Putamen (tissue), 1 donor: Measurements from ENCODE around the gene PTCH2.
"Not testable (repeated sequence)": the region's sequence is repeated elsewhere in the genome, so short reads cannot be mapped to it uniquely, and the experiment has no call there.

Experiments
- DNase-seq: peaks from one replicate; pipeline ENCODE4 v3.0.0-alpha.2; 2016; ENCODE audit warnings: low spot score

Gene PTCH2

GRCh38 chr1:44801491-44802305 lies 41.4 kb downstream of the PTCH2 start:
- DNase-seq = peak; percentile 61

DNA sequence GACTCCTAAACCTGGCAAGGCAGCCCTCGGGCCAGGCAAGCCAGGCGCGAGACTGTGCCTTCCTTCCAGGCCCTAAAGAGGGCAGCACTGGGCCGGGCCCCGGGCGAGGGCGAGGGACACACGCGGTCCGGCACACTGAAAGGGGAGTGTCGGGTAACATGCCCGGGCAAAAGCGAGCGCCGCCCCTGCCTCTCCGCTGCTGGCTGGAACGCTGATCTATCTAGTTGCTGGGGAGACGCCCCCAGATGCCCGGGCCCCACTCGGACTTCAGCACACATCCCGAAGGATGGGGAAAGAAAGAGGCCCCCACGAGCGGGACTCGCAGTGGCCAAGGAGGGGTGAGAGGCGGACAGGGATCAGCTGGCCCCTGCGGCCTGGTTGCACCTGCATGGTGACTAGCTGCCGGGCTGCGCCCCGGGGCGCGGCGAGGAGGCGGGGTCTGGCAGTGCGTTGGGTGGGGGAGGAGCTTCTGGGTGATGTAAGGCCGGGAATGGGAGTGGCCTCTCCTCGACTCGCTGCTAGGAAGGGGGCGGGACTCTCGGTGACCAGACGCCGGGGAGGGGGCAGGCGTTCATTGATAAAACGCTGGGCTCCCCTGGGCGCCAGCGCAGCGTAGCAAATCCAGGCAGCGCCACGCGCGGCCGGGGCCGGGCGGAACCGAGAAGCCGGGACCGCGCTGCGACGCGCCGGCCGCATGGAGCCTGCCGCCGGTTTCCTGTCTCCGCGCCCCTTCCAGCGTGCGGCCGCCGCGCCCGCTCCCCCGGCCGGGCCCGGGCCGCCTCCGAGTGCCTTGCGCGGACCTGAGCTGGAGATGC lies 43.1 kb downstream of the PTCH2 start, which contains the start of gene PLK3:
PLK3 (plus strand) TSS at position 608 of the 815 bp plus-strand sequence; CDS start at position 695, 87 bp downstream.
- peak; percentile 98 for DNase-seq

DNA sequence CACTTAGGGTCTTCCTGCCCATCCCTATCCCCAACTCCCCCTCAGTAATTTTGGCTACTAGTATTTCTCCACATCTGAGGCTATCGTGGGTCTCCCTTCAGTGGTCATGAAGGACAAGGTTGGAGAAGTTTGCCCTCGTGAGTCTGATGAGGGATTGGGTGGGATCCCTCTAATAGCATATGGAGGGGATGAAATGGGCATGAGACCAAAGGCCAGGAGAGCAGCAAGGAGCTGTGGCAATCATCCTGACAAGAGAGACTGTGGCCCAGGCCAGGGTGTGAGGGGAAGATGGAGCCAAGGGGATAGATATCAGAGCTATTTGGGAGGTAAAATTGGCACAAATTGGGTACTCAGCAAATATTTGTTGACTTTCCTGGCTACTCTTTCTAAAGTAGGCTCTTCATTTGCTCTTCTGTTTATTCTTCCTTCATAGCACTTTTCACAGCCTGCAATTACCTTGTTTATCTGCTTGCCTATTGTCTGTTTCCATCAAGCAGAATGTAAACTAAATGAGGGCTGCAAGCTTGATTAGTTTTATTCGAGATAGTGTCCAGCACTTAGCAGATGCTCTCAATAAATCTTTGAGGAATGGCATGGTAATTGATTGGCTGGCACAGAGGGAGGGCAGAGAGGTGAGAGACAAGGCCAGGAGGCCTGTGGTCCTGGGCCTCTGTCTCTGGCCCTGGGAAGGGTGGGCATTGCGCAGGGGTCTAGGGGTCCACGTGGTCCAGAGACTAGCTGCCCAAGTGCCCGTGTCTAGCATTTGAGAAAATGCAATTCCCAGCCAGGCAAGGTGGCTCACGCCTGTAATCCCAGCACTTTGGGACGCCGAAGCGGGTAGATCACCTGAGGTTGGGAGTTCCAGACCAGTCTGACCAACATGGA lies 44.3 kb downstream of the PTCH2 start:
- DNase-seq = no peak

DNA sequence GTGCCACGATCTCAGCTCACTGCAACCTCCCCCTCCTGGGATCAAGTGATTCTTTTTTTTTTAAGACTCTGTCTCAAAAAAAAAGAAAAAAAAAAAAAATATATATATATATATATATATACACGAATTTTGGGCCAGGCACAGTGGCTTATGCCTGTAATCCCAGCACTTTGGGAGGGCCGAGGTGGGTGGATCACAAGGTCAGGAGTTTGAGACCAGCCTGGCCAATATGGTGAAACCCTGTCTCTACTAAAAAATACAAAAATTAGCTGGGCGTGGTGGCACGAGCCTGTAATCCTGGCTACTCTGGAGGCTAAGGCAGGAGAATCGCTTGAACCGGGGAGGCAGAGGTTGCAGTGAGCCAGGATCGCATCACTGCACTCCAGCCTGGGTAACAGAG lies 45.2 kb downstream of the PTCH2 start:
- DNase-seq = not testable (repeated sequence)

GRCh38 chr1:44792736-44793502 lies 50.1 kb downstream of the PTCH2 start:
- DNase-seq = no peak

DNA sequence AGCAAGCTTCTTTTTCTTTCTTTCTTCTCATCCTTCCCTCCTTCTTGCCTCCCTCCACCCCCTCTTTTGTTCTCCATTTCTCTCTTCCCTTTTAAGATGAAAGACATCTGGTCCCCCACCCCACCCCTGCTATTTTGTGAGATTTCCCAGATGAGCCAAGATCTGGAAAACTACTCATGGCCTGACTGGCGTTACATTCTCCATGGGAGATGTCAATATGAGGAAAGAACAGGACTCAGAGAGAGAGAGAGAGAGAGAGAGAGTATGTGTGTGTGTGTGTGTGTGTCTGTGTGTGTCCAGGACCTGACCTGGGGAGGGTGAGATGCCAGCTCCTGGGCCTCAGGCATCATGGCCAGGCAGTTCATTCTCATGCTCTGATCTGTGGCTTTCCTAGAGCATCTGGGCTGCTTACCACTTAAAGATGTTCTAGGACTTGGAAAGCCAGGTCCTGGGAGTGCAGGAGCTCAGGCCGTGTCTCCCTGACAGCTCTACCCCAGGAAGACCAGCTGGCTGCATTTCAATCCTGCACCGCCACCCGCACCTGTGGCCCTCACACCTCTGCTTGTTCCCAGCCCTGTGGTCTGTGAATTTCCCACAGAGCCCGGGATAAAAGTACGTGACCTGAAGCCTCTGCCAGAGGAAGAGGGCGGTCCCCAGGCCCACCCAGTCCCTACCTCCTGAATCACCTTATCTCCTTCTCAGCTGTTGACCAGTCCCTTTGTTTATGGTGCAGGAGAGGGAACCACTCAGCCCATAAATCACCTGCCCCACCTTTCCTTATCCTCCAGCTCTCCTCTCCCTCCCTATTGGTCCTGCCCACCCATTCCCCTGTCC lies 51.9 kb downstream of the PTCH2 start:
- no peak for DNase-seq

DNA sequence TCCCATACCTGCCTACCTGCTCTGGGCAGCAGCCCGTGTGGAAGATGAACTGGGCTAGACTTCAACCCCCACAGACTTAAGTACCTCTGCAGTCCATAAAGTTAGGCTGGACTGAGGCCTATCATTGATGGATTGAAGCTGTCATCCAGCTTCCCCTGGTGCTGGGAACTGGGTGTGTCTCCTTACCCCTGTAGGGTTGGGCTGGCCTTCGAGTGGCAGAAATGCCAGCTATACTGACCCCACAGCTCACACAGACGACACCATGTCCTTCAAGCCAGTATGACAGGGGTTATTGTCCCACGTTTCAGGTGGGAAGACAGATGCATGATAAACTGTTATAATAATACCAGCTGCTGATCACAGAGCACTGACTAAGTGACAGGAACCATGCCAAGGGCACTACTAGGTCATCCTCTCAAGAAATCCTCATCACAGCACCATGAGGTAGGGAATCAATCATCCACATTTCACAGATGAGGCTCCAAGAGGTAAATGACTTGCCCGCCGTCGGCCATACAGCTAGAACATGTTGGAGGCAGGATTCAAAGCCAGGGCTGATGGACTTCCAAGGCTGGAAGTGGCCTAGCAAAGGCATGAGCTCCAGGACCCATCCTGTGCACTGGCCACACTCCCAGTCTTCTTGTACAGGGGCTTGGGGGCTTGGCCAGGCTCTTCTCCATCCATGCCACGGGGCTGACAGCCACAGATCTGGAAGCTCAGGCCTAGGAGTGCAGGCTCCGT lies 54.8 kb downstream of the PTCH2 start, which contains the start of gene BEST4:
BEST4 (minus strand) TSS at position 51 of the 741 bp plus-strand sequence. CDS start 465 bp downstream, outside the sequence.
- no peak for DNase-seq

GRCh38 chr1:44787506-44787905 lies 55.5 kb downstream of the PTCH2 start:
- DNase-seq = no peak

- no peak for DNase-seq
These were observed 56.1 kb downstream of the PTCH2 start for GRCh38 chr1:44786841-44787426.

GRCh38 chr1:44786138-44786840 lies 56.8 kb downstream of the PTCH2 start:
- DNase-seq = no peak

- no peak for DNase-seq
These were observed 57.4 kb downstream of the PTCH2 start for GRCh38 chr1:44785501-44786137.

DNA sequence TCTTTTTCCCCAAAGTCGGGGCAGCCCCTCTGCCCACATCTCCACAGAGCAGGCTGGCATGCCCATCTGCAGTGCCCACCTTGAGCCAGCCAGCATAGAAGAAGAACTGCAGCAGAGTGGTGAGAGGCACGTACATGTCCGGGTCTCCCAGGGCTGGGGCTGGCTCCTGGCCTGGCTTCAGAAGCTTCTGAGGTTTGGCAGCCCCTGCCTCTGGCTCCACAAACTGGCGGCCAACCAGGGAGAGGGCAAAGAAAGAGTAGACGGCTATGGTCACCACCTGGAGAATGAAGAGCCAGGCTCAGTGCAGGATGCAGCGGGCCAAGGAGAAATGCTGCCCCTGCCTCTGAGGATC lies 58.0 kb downstream of the PTCH2 start:
- no peak for DNase-seq

GRCh38 chr1:44784094-44785028 lies 58.7 kb downstream of the PTCH2 start:
- DNase-seq = no peak

DNA sequence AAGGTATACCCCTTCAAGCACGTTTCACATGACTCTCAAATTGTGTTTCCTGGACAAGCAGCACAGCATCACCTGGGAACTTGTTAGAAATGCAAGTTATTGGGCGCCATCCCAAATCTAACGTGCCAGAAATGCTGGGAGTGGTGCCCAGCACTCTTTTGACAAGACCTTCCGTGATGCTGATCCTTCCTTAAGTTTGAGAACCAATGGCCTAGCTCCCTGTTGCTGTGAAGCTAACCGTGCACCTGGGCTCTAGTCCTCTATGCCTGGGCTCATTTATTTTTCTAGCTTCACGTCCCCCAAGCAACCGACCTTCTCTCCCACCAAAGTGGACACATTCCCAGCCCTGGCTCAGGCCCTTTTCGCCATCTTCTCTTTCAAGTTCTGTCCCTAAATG lies 59.4 kb downstream of the PTCH2 start:
- no peak for DNase-seq

GRCh38 chr1:44780583-44781121 lies 62.4 kb downstream of the PTCH2 start:
- no peak for DNase-seq

DNA sequence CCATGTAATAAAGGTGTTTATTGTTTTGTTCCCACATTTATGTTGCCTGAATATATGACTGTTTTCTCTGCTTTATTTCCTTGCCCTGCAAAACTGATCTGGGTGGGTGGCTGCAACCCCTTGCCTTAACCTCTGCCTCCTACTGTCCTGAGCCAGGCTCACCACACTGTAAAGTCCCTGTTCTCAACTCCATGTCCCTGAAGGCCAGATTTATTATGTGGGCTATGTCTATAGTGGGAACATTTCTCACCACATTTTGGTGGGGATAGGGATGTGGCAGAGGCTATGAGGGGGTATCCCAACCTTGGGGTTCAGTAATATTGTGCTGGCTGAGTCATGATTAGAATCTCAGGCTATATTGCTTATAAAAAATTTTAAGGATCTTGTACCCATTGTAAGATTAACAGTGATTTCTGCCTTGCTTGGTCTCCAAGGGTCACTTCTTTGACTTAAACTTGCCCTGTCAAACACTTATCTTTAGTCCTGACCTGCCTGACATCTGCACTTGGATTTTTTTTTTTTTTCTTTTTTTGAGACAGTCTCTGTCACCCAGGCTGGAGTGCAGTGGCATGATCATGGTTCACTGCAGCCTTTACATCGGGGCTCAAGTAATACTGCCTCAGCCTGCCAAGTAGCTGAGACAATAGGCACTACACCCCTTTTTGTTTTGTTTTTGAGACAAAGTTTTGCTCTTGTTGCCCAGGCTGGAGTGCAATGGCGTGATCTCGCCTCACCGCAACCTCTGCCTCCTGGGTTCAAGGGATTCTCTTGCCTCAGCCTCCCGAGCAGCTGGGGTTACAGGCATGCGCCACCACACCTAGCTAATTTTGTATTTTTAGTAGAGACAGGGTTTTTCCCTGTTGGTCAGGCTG lies 64.1 kb downstream of the PTCH2 start:
- DNase-seq = no peak
